GM18519 (cell line): Measurements from ENCODE around the gene ZNF688.
"Not testable (repeated sequence)": the region's sequence is repeated elsewhere in the genome, so short reads cannot be mapped to it uniquely, and the experiment has no call there.

Experiments
- ATAC-seq: cut with Tn5 transposase; IDR thresholded peaks from one replicate; pipeline ENCODE4 v1.9.1; 2021; ENCODE audit warnings: mild to moderate bottlenecking, moderate library complexity; ENCODE audit not compliant: unreplicated experiment, low FRiP score

Gene ZNF688

GRCh38 chr16:30557957-30558788 is 13.3 kb downstream of the ZNF688 start, which contains the start of gene ZNF764:
Gene ZNF764 (minus strand): TSS chr16:30558374. CDS start chr16:30558182, 192 bp downstream.
- ATAC-seq: peak; percentile 62

DNA sequence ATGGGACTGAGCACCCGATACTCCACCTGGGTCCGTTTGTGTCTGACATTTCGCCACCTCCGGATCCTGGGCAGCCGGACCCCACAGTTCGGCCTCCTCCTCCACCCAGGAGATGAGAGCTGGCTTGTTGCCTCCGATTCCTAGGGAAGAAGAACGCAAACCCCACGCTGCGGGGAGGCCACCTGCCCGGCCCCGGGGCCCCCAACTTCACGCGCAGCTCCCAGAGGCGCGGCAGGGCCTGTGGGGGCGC is 13.9 kb downstream of the ZNF688 start:
- peak; percentile 14 for ATAC-seq

- no peak for ATAC-seq
These were observed 15.4 kb downstream of the ZNF688 start for GRCh38 chr16:30556125-30556473.

DNA sequence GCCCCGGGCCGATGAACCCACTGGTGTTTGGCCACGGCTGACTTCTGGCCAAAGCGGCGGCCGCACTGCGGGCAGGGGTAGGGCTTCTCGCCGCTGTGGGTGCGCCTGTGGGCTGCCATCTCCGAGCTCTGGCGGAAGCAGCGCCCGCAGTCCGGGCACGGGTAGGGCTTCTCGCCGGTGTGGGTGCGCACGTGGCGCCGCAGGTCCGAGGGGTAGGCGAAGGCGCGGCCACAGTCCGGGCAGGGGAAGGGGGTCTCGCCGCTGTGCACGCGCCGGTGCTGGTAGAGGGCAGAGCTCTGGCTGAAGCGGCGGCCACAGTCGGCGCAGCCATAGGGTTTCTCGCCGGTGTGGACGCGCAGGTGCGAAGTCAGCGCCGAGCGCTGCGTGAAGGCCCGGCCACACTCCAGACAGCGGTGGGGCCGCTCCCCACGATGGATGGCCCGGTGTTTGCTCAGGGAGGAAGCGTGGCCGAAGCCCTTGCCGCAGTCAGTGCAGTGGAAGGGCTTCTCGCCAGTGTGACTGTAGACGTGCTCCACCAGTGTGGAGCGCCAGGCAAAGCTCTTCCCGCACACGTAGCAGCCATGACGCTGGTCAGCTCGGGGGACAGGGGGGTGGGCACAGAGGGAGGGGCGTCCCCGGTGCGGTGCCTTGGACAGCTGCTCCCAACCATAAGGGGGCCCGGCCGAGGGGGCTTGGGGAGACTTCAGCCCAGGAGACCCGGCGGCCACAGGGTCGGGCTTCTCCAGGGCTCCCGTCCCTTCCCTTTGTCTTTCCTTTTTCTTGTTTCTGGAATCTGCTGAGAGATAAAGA is 16.0 kb downstream of the ZNF688 start:
- ATAC-seq: no peak

GRCh38 chr16:30554557-30555314 is 16.8 kb downstream of the ZNF688 start:
- ATAC-seq: no peak

DNA sequence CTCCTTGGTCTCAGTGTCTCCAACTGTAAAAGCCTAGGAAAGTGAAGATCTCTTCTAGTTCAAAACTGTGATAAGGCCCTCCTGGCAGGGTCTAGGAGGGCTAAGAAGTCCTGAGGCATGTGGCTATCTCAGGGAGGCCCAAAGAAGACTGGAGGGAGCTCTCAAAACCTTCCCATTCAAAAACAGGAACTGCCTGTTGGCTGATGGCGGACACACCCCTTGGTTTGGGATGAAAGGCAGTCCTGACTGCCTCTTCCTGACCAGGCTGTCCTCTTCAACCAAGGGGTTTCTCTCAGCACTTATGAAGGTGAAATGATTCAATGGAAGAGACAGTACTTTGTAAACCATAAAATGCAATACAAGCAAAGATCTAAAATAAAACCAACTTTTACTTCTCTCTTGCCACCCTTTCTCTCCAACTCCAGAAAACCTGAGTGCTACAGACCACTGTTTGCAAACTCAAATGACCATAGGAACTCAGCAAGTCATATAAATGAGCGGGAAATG is 18.1 kb downstream of the ZNF688 start:
- ATAC-seq: no peak

- no peak for ATAC-seq
These were observed 18.6 kb downstream of the ZNF688 start for GRCh38 chr16:30552956-30553355.

- ATAC-seq: no peak
These were observed 19.7 kb downstream of the ZNF688 start for GRCh38 chr16:30551781-30552180.

GRCh38 chr16:30548416-30549253 is 22.9 kb downstream of the ZNF688 start:
- ATAC-seq: no peak

- no peak for ATAC-seq
These were observed 25.4 kb downstream of the ZNF688 start for GRCh38 chr16:30546115-30546514.

- ATAC-seq: no peak
These were observed 28.4 kb downstream of the ZNF688 start for GRCh38 chr16:30543067-30543466.

GRCh38 chr16:30541502-30542329 is 29.8 kb downstream of the ZNF688 start:
- no peak for ATAC-seq

- not testable (repeated sequence) for ATAC-seq
These were observed 30.5 kb downstream of the ZNF688 start for GRCh38 chr16:30540916-30541464.

GRCh38 chr16:30539986-30540526 is 31.5 kb downstream of the ZNF688 start:
- not testable (repeated sequence) for ATAC-seq

GRCh38 chr16:30539000-30539964 is 32.2 kb downstream of the ZNF688 start:
- no peak for ATAC-seq

- ATAC-seq: not testable (repeated sequence)
These were observed 35.0 kb downstream of the ZNF688 start for GRCh38 chr16:30536391-30537024.

DNA sequence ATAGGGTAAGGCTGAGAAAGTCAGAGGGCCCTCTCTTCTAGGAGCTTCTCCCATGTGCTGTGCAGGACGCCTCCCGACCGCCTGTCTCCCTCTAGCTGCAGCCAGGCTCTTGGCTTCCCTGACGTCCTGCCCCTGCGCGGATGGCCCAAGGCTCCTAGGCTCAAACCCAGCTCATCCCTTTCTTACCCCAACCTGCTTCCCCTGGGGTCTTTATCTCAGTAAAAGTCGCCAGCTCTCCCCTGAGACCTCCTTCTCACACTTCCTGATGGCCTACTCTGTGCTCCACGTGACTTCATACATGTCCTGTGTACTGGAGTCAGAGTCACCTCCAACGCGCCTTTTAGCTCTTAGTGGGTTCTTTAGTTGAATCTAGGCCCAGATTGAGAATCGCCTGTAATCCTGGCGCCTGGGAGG is 35.7 kb downstream of the ZNF688 start:
- ATAC-seq: no peak
